RPMI8226 (cell line): ENCODE data around the gene BRD9.
A peak's percentile ranks its signal among the peaks of the same experiment; 100 is the strongest.
"Not testable (repeated sequence)": the region's sequence is repeated elsewhere in the genome, so short reads cannot be mapped to it uniquely, and the experiment has no call there.

Experiments
- DNase-seq: peaks from one replicate; pipeline ENCODE4 v3.0.0-alpha.2; 2015

Gene BRD9

DNA sequence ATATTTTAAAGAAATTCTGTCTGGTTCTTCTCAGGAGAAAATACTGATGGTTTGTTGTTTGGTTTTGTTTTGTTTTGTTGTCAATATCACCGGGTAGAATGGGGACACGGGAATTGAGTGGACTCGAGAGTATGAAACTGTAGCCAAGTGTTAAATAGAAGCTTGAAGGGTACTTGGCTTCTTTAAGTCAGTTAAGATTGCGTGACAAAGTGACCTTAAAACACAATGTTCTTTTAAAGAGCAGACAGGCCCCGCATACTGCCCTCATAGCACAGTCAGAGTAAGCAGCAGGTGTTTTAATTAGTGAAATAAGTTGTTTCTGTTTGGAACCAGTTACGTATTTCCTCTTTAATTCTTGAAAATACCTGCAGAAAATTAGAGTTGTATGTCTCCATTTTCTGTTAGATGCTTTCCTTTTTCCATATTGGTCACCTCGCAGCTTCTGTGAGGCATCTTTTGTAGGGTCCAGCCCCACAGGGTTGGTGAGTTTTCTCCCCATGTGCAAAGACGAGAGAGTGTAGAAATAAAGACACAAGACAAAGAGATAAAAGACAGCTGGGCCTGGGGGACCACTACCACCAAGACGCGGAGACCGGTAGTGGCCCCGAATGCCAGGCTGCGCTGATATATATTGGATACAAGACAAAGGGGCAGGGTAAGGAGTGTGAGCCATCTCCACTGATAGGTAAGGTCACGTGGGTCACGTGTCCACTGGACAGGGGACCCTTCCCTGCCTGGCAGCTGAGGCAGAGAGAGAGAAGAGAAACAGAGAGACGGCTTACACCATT, 9.7 kb upstream of the BRD9 start:
- DNase-seq: no peak

DNA sequence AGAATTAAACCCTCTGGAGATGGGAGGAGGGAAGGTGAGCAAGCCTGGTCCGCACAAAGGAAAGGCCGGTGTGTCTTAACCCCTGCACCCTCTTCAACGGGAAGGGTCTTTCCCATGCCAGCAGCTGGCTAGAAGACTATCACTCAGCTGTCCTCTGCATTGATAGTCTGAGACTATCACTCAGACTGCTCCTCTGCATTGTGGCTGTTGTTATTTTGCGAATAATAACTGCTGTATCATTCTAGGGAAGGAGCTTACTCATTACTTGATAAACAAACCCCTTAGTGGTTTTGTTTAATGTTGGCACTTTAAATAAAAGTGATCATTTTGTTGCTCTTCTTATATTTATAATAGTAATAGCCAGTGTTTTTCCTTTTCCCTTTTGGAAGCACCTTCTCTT, 8.2 kb upstream of the BRD9 start:
- no peak for DNase-seq

DNA sequence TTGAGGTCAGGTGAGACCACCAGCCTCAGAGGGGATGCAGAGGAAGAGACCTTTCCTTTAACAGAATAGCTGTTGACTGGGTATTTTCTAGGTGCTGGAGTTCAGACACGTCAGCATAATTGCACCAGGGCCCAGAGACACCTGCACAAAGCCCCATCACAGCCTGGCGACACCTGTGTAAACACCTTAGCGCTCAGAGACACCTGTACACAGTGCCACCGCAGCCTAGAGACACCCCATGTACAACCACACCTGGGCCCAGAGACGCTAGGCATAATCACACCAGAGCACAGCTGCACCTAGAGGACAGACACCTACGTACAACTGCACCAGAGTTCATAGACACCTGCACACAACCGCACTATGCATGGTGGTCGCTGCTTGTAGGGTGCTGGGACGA, 1.1 kb upstream of the BRD9 start:
- DNase-seq: peak; percentile 93

DNA sequence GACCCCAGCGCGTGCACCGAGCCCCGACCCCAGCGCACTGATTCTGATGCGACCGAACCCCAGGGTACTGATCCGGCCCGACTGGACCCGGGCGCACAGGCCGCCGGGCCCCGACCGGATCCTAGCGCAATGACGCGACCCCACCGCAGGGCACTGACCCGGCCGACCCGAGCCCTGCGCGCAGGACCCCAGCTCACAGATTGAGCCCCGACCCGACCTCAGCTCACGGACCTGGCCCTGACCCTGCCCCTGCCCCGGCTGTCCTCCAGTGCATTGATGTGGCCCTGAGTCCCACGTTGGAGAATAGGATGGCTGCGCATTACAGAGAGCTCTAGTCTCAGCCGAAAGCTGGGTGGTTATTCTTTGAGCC, 521 bp upstream of the BRD9 start:
- peak; percentile 29 for DNase-seq

- DNase-seq: peak; percentile 20
Measured at GRCh38 chr5:891837-892393, 686 bp downstream of the BRD9 start.

- no peak for DNase-seq
Measured at GRCh38 chr5:891117-891836, 1.3 kb downstream of the BRD9 start.

DNA sequence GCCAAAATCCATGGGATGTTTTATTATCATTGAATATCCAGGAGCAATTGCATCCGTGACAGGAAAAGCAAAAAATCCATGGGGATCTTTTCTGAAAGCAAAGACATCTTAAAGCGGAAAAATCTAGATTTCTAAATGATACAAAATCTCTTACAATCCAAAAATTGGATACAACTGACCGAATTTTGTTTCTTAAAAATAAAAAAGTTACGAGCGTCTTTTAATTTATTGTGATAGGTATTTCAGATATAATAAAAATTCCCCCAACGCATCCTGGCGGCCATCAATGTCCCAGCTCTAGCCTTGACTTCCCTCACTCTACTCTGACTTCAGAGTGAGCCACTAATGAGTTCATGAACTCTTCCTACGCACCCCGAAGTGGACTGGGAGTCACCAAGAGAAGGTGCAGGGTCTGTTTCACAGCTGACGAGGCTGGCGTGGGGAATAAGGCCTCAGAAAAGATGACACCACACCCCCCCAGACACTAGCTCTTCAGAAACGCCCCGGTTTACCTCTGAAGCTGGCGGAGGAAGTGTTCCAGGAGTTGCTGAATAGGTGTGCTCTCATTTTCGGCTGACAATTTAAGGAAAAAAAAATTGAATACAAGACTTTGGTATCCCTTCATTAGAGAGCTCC, 3.4 kb downstream of the BRD9 start:
- DNase-seq: no peak

DNA sequence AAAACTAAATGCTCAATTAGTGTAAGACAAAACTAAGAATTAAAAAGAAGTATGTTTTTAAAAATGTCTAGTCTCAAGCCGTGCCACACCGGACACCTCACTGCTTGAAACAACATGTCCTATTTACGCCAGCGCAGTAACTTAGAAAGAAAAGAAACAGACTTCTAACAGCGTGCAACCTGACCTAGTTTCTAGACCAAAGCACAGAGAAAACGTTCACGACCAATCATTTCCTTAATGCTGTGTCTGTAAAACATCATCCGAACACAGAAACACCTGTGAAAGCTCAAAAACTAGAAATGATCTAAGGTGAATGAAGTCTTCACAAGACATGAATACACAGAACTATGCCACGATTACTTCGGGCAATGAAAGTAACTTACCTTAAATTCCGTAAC, 4.0 kb downstream of the BRD9 start:
- DNase-seq: no peak

GRCh38 chr5:887947-888637, 4.5 kb downstream of the BRD9 start:
- no peak for DNase-seq

- no peak for DNase-seq
Measured at GRCh38 chr5:886716-887325, 5.8 kb downstream of the BRD9 start.

DNA sequence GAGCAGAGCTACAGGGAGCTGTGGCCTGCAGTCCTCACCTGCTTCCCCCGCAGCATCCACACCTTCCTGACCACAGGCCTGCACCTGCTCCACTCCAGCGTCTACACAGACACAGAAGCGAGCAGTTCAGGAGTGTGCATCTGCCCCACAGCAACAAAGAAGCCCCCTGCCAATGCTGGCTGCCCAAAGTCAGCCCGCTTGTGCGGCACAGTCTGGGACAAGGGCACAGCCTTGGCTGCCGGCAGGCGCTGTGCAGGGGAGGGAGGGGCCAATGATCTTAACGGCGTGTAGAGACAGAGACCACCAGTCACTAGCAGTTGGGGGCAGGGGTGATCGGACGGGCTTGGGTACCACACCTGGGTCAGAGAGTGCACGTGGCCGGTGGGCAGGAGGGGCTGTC, 6.6 kb downstream of the BRD9 start:
- no peak for DNase-seq

GRCh38 chr5:885529-885928, 7.1 kb downstream of the BRD9 start:
- DNase-seq: no peak

GRCh38 chr5:885127-885442, 7.5 kb downstream of the BRD9 start:
- no peak for DNase-seq

DNA sequence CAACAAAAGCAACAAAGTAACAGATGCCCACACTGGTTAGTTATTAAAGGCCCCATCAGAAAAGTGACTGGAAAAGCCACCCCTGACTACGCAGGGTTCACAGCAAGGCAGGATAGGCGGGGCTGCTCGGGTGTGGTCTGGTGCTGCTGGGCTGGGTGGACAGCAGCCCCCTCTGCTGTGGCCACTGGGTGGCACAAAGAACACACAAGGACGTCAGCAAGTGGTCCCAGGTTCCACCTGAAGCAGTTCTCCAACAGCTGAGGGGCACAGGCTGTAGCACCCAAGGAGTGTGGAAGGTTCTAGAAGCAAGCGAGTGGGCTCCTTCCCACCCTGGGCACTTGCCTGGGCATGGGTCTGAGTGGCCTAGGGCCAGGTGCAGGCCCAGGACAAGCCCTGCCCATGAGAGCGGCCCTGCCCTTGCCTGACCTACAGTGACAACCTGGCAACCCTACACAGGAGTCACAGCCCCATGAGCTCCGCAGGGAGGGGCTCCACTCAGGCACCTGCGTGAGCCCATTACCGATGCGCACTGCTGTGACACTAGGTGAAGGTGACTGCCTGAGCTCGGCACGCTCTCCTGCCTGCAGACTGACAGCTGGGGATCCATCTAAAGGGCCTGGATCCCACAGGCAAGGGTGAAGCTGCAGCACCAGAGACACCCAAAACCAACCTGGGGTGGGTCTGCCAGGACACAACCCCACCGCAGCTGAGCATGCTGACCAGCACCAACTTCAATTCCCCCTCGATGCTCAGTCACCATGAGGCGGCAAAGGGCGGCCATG, 8.1 kb downstream of the BRD9 start:
- no peak for DNase-seq

- no peak for DNase-seq
Measured at GRCh38 chr5:883475-884181, 9.0 kb downstream of the BRD9 start.

DNA sequence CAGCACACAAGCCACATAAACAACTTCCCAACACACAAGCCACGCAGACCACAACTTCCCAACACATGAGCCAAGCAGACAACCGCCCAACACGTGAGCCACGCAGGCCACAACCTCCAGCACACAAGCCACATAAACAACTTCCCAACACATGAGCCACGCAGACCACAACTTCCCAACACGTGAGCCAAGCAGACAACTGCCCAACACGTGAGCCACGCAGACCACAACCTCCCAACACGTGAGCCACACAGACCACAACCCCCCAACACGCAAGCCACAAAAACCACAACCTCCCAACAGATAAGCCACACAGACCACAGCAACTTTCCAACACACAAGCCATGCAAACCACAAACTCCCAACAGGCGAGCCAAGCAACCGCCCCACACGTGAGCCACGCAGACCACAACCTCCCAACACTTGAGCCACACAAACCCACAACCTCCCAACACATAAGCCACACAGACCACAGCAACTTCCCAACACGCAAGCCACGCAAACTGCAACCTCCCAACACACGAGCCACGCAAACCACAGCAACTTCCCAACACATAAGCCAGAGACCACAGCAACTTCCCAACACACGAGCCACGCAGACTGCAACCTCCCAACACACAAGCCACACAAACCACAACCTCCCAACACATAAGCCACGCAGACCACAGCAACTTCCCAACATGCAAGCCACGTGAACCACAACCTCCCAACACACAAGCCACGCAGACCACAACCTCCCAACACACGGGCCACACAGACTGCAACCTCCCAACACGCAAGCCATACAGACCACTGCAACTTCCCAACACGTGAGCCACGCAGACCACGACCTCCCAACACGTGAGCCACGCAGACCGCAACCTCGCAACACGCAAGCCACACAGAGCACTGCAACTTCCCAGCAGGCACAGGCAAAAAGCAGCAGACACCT, 10.1 kb downstream of the BRD9 start:
- DNase-seq: no peak

- no peak for DNase-seq
Measured at GRCh38 chr5:881551-881935, 11.1 kb downstream of the BRD9 start.

- DNase-seq: no peak
Measured at GRCh38 chr5:880816-881550, 11.6 kb downstream of the BRD9 start.

GRCh38 chr5:878677-879076, 13.9 kb downstream of the BRD9 start:
- not testable (repeated sequence) for DNase-seq

- no peak for DNase-seq
Measured at GRCh38 chr5:878125-878524, 14.5 kb downstream of the BRD9 start.
